B cell (primary cell): Measurements from ENCODE around the gene DGUOK. TPM values are rescaled to one million over a fixed set of nuclear protein-coding genes. Genes with fewer than 3 reads are reported as not detected.
"Not testable (repeated sequence)": the region's sequence is repeated elsewhere in the genome, so short reads cannot be mapped to it uniquely, and the experiment has no call there.

ENCODE experiments used
- ATAC-seq: fragments of 200-7000 bp; cut with Tn5 transposase; one replicate; pipeline ENCODE4 v1.10.0; 2021; ENCODE audit warnings: low read depth, mild to moderate bottlenecking, moderate number of reproducible peaks, moderate library complexity
- CTCF ChIA-PET: fragments of 350-600 bp; sonication (Branson Sonifier 250); formaldehyde crosslinking; loops from one replicate; lab custom pipeline; 2021; ENCODE audit warnings: antibody characterized with exemption, inconsistent platforms; lab: Charles Lee
- POLR2A ChIA-PET: fragments of 350-600 bp; sonication (Branson Sonifier 250); formaldehyde crosslinking; loops from one replicate; lab custom pipeline; 2021; ENCODE audit warnings: antibody characterized with exemption; lab: Charles Lee
- DNase-seq: peaks from one replicate; pipeline ENCODE4 v3.0.0; 2013
- H2AFZ ChIP-seq: 2 replicates; pipeline ENCODE4 v1.6.1; 2012; ENCODE audit warnings: mild to moderate bottlenecking, low read depth, low read length; ENCODE audit not compliant: insufficient read depth, poor library complexity, severe bottlenecking
- H3K27ac ChIP-seq, 2 donors: 1 replicate in 1 of 2; 2 replicates in 1 of 2; pipeline ENCODE4 v1.5.1; 2012 to 2013; ENCODE audit warnings: low read length in 2 of 2, mild to moderate bottlenecking in 2 of 2, moderate library complexity in 1 of 2
- H3K27me3 ChIP-seq, 4 experiments: fragments of 200-600 bp in 1 of 4; sonication (generic) in 1 of 4; replicated peaks in 1 of 4; 1 replicate in 2 of 4; 2 replicates in 2 of 4; pipeline versions ENCODE4 v1.6.1 to v1.7.0; 2013 to 2016; ENCODE audit warnings: low read length in 3 of 4, mild to moderate bottlenecking in 2 of 4, mixed read lengths in 1 of 4, moderate library complexity in 1 of 4; ENCODE audit not compliant: insufficient read depth in 4 of 4, control insufficient read depth in 3 of 4; ENCODE audit errors: control extremely low read depth in 1 of 4
- H3K36me3 ChIP-seq, 2 experiments: replicated peaks in 1 of 2; 1 replicate in 1 of 2; 2 replicates in 1 of 2; pipeline versions ENCODE4 v1.6.1 to v1.7.1; 2013; ENCODE audit warnings: low read length in 1 of 2; ENCODE audit not compliant: insufficient read depth in 2 of 2, control insufficient read depth in 1 of 2; ENCODE audit errors: control extremely low read depth in 1 of 2, extremely low read depth in 1 of 2
- H3K4me1 ChIP-seq, 2 donors: fragments of 200-600 bp in 1 of 2; sonication (generic) in 1 of 2; 1 replicate in 1 of 2; 2 replicates in 1 of 2; pipeline versions ENCODE4 v1.5.1 to v1.6.1; 2013 to 2017; ENCODE audit warnings: low read length in 2 of 2; ENCODE audit not compliant: control insufficient read depth in 2 of 2, insufficient read depth in 2 of 2
- H3K4me2 ChIP-seq: replicated peaks from 2 replicates; pipeline ENCODE3; 2012; ENCODE audit warnings: mild to moderate bottlenecking, low read depth, low read length; ENCODE audit not compliant: poor library complexity, severe bottlenecking
- H3K4me3 ChIP-seq, 5 experiments: fragments of 200-600 bp in 1 of 5; sonication (generic) in 1 of 5; 1 replicate in 3 of 5; 2 replicates in 2 of 5; pipeline versions ENCODE4 v1.5.1 to v1.7.0; 2011 to 2016; ENCODE audit warnings: low read length in 4 of 5, mild to moderate bottlenecking in 4 of 5, low read depth in 2 of 5, control low read depth in 1 of 5, moderate library complexity in 1 of 5; ENCODE audit not compliant: insufficient read depth in 1 of 5; ENCODE audit errors: control extremely low read depth in 1 of 5, extremely low read depth in 1 of 5
- H3K79me2 ChIP-seq: fragments of 200-600 bp; sonication (generic); one replicate; pipeline ENCODE4 v1.6.0; 2016; ENCODE audit warnings: low read length; ENCODE audit not compliant: control insufficient read depth, insufficient read depth
- H3K9ac ChIP-seq: fragments of 200-600 bp; sonication (generic); 2 replicates; pipeline ENCODE4 v1.6.1; 2017; ENCODE audit warnings: mild to moderate bottlenecking, low read length, moderate library complexity
- H3K9me3 ChIP-seq, 3 donors: one replicate each; pipeline versions ENCODE4 v1.6.1 to v1.7.1; 2013; ENCODE audit warnings: low read length in 2 of 3; ENCODE audit not compliant: control insufficient read depth in 2 of 3, insufficient read depth in 1 of 3; ENCODE audit errors: control extremely low read depth in 1 of 3
- H4K20me1 ChIP-seq: 2 replicates; pipeline ENCODE4 v1.6.0; 2012; ENCODE audit warnings: mild to moderate bottlenecking, low read length; ENCODE audit not compliant: insufficient read depth, control insufficient read depth, poor library complexity, severe bottlenecking
- H3K27ac Mint-ChIP-seq: one replicate; pipeline ENCODE4 v1.8.0; 2021; ENCODE audit warnings: mixed read lengths
- H3K27me3 Mint-ChIP-seq: one replicate; pipeline ENCODE4 v1.8.0; 2021; ENCODE audit warnings: mixed read lengths
- H3K4me1 Mint-ChIP-seq: one replicate; pipeline ENCODE4 v1.8.0; 2021; ENCODE audit warnings: mixed read lengths
- H3K4me3 Mint-ChIP-seq: one replicate; pipeline ENCODE4 v1.8.0; 2021; ENCODE audit warnings: mixed read lengths
- H3K9me3 Mint-ChIP-seq: one replicate; pipeline ENCODE4 v1.8.0; 2022; ENCODE audit warnings: mixed read lengths; ENCODE audit not compliant: insufficient read depth
- EZH2 ChIP-seq: IDR thresholded peaks from 2 replicates; pipeline ENCODE4 v1.6.1; 2012; ENCODE audit warnings: borderline replicate concordance, low read depth, mild to moderate bottlenecking, moderate library complexity, low read length; ENCODE audit not compliant: insufficient read depth, poor library complexity, severe bottlenecking
- WGBS: methylation state at CpG from one replicate; pipeline ENCODE4 v1.1.5; 2013; ENCODE audit warnings: missing lambda C conversion rate; ENCODE audit not compliant: insufficient coverage; 5-methylcytosine and 5-hydroxymethylcytosine counted together
- intact Hi-C: fragments of 100-400 bp; cut with micrococcal nuclease; formaldehyde crosslinking; loops from one replicate; pipeline ENCODE4 v1.10.0; 2022
- polyA plus RNA-seq: library from polyadenylated mRNA; depleted of rRNA; stranded (reverse); fragments of >200 nt; gene quantifications from 2 replicates; pipeline ENCODE4 v1.2.3, GENCODE V29; 2012
- total RNA-seq, 2 donors: library from RNA; stranded (reverse); fragments of 120-200 nt in 1 of 2; gene quantifications; 1 replicate in 1 of 2; 2 replicates in 1 of 2; pipeline versions ENCODE4 v1.2.3 to v1.2.4, GENCODE V29; 2013 to 2022
- TF ChIP-seq, protein P1 (sequence below): fragments of 200-600 bp; IDR thresholded peaks from one replicate; pipeline ENCODE4 v1.8.0; 2022; ENCODE audit warnings: antibody characterized with exemption, mild to moderate bottlenecking

The DGUOK gene
- total and polyA plus RNA-seq, 2 donors (not counting 1 experiment from before 2014, with no cell fraction given) = 61.7 to 81.5 TPM

DNA sequence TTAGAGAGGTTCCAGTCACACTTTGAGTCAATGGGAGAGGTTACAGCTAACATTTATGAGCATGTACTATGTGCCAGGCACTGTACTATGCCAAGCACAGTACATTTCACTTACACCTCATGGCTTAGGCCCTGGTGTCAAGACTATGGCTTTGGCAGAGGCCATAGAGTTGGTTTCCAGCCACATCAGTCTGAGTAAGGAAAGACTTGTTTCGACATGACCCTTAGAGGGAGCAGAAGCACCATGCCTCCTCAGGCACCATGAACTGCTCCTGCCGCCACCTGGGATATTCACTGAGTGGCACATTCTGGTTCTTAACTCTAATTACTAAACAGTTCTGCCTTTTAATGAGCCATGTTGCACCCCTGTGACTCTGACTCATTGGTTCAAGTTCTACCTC lies 12.7 kb downstream of the DGUOK start:
- CTCF ChIA-PET = interaction anchor here (1.1 to 1.8 kb wide), 2 partner anchors 11 to 140 kb away, joined by 3 to 4 read pairs; no protein-coding TSS in a partner anchor
- Mint-ChIP-seq H3K4me1 (peaks cover 42% of the 10 kb centered on the region), H3K27me3 (no peaks in the 10 kb centered on the region), H3K9me3 (no peaks in the 10 kb centered on the region), H3K4me3 (no peak overlapping the region), H3K27ac (no peak overlapping the region)
- no peak overlapping the region for H3K4me3 ChIP-seq
- peaks cover 11 to 53% of the 10 kb centered on the region in 2 experiments for H3K36me3 ChIP-seq
- H3K27ac ChIP-seq = no peak overlapping the region
- DNase-seq = no peak
- peaks cover 91% of the 10 kb centered on the region for H3K79me2 ChIP-seq
- peaks cover 0 to 12% of the 10 kb centered on the region in 2 donors for H3K4me1 ChIP-seq
- intact Hi-C loops = no loop called here
- peaks cover 73% of the 10 kb centered on the region for H4K20me1 ChIP-seq
- WGBS = 79% methylated on average over 2 of the region's 2 CpGs
- no peaks in the 10 kb centered on the region for H3K9me3 ChIP-seq
- no peak for ATAC-seq
- no peak overlapping the region for H3K9ac ChIP-seq
- H2AFZ ChIP-seq = no peak overlapping the region
- TF ChIP-seq, protein P1, sequence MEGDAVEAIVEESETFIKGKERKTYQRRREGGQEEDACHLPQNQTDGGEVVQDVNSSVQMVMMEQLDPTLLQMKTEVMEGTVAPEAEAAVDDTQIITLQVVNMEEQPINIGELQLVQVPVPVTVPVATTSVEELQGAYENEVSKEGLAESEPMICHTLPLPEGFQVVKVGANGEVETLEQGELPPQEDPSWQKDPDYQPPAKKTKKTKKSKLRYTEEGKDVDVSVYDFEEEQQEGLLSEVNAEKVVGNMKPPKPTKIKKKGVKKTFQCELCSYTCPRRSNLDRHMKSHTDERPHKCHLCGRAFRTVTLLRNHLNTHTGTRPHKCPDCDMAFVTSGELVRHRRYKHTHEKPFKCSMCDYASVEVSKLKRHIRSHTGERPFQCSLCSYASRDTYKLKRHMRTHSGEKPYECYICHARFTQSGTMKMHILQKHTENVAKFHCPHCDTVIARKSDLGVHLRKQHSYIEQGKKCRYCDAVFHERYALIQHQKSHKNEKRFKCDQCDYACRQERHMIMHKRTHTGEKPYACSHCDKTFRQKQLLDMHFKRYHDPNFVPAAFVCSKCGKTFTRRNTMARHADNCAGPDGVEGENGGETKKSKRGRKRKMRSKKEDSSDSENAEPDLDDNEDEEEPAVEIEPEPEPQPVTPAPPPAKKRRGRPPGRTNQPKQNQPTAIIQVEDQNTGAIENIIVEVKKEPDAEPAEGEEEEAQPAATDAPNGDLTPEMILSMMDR = no peak
- no peak for TF ChIP-seq EZH2
- no peak overlapping the region for H3K4me2 ChIP-seq
- POLR2A ChIA-PET = no interaction called here
- no peaks in the 10 kb centered on the region for H3K27me3 ChIP-seq

DNA sequence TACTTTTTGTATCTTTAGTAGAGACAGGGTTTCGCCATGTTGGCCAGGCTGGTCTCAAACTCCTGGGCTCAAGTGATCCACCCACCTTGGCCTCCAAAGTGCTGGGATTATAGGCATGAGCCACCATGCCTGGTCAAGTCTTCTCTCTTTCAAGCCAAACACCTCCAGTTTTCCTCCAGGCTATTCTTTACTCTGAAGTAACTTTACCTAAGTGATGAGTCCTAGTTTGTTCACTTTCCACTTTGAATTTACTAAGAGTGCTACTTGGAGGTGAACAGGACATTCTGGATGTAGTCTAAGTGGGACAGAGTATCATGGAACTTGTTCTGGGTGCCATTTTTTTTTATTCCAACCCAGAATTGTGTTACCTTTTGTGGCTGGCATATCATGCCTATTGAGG lies 13.4 kb downstream of the DGUOK start:
- Histone ChIP-seq H3K4me1 (peaks cover 0 to 12% of the 10 kb centered on the region in 2 donors), H3K36me3 (peaks cover 11 to 59% of the 10 kb centered on the region in 2 experiments), H4K20me1 (peaks cover 79% of the 10 kb centered on the region), H3K79me2 (peaks cover 91% of the 10 kb centered on the region)
- CTCF ChIA-PET = interaction anchor here (1.8 kb wide), 1 partner anchor 10 kb away, joined by 4 read pairs; no protein-coding TSS in a partner anchor
- H3K4me2 ChIP-seq, H3K27ac Mint-ChIP-seq, H3K9me3 ChIP-seq, H3K4me3 Mint-ChIP-seq, H3K9ac ChIP-seq, DNase-seq, POLR2A ChIA-PET, ATAC-seq, H3K27me3 ChIP-seq, H3K9me3 Mint-ChIP-seq, H3K4me3 ChIP-seq, H3K27me3 Mint-ChIP-seq, H3K27ac ChIP-seq, H2AFZ ChIP-seq: not testable (repeated sequence)
- intact Hi-C loops = loop anchor here (5.0 kb wide), 1 partner anchor 33 kb away; no protein-coding TSS in a partner anchor
- 100% methylated on average over 1 of the region's 1 CpG for WGBS
- peaks cover 49% of the 10 kb centered on the region for H3K4me1 Mint-ChIP-seq
